ENCODE measurements around the gene SAC3D1. TPM values are rescaled to one million over a fixed set of nuclear protein-coding genes. Genes with fewer than 3 reads are reported as not detected.

Gene SAC3D1
- total and polyA plus RNA-seq, 8 donors = 8.9 to 15.4 (median 12.5) TPM

DNA sequence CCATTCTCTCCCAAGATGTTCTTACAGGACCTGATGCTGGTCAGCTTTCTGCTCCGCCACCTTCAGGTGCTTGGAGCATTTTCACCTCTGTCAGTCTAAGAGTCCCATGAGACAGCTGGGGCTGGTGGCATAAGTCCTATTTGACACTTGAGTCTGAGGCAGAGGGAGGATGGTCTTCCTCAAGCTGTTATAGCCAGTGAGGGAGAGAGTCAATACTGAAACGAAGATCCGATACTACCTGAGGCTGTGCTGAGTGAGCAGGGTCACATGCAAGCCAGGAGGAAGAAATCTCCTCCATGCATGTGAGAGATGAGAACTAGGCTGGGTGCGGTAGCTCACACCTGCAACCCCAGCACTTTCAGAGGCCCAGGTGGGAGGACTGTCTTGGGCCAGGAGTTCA, 48.6 kb downstream of the SAC3D1 start:
- H3K9me3 ChIP-seq = no peaks in the 10 kb centered on the region
- no peak overlapping the region for H3K4me3 ChIP-seq
- peaks cover 9 to 16% of the 10 kb centered on the region in 2 donors for H3K4me1 ChIP-seq
- no peaks in the 10 kb centered on the region for H3K27me3 ChIP-seq
- H3K36me3 ChIP-seq = peaks cover 0 to 52% of the 10 kb centered on the region in 2 donors
- H3K27ac ChIP-seq = no peak overlapping the region
- ATAC-seq = no peak
- TF ChIP-seq, protein P1, sequence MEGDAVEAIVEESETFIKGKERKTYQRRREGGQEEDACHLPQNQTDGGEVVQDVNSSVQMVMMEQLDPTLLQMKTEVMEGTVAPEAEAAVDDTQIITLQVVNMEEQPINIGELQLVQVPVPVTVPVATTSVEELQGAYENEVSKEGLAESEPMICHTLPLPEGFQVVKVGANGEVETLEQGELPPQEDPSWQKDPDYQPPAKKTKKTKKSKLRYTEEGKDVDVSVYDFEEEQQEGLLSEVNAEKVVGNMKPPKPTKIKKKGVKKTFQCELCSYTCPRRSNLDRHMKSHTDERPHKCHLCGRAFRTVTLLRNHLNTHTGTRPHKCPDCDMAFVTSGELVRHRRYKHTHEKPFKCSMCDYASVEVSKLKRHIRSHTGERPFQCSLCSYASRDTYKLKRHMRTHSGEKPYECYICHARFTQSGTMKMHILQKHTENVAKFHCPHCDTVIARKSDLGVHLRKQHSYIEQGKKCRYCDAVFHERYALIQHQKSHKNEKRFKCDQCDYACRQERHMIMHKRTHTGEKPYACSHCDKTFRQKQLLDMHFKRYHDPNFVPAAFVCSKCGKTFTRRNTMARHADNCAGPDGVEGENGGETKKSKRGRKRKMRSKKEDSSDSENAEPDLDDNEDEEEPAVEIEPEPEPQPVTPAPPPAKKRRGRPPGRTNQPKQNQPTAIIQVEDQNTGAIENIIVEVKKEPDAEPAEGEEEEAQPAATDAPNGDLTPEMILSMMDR (IDR thresholded peaks at IDR 0.05) = no peak
- DNase-seq = no peak
- intact Hi-C loops (cut with DNase I) = no loop called here

DNA sequence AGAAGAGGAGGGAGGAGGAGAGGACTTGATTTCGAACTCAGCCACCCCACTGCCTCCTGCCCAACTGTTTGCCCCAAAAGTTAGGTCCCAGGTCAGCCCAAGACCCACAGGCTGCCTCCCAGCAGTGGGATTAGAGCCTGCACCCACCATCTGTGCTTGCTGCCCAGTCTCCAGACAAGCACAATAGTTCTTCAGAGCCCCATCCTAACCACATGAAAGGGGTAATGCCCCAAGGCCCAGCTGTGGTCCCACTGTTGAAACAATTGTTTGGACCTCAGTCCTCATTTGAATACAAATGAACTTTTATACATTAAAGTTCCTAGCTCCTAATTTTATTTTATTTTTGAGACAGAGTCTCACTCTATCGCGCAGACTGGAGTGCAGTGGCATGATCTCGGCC, 49.6 kb downstream of the SAC3D1 start:
- H3K4me1 ChIP-seq = peaks cover under 1 to 8% of the 10 kb centered on the region in 2 donors
- ATAC-seq = no peak

More for the DNA sequence above, 49.6 kb downstream of the SAC3D1 start:
- intact Hi-C loops (cut with DNase I) = no loop called here
- no peak for DNase-seq
- H3K4me3 ChIP-seq = no peak overlapping the region
- H3K27ac ChIP-seq = no peak overlapping the region
- no peaks in the 10 kb centered on the region for H3K9me3 ChIP-seq
- no peaks in the 10 kb centered on the region for H3K27me3 ChIP-seq
- peaks cover 0 to 46% of the 10 kb centered on the region in 2 donors for H3K36me3 ChIP-seq
- TF ChIP-seq, protein P1 (IDR thresholded peaks at IDR 0.05) = no peak

Small RNA genes lying within 50 kb of the gene (microRNA-seq; reads per million reads assigned to microRNA genes)
- gene MIR6879 = 0.41 to 1.0 reads per million in 2 donors

Other genes starting within 250 kb of the SAC3D1 start
- gene MAP4K2, start 238.0 kb upstream of the SAC3D1 start, total RNA-seq = 10 to 100 TPM; 19.3 to 23.2 TPM
- 10 to 100 TPM; 42.3 to 48.2 (median 46.6) TPM for gene MAP4K2, start 238.0 kb upstream of the SAC3D1 start, polyA plus RNA-seq (ENCODE audit: insufficient read length in 6 of 6)
- gene MEN1, start 230.7 kb upstream of the SAC3D1 start, total RNA-seq = 10 to 100 TPM; 26.9 to 29.3 TPM
- gene MEN1, start 230.7 kb upstream of the SAC3D1 start, polyA plus RNA-seq (ENCODE audit: insufficient read length in 6 of 6) = 10 to 100 TPM; 33.0 to 46.5 (median 38.9) TPM
- gene CDC42BPG, start 196.6 kb upstream of the SAC3D1 start, total RNA-seq = 10 to 100 TPM; 18.0 to 25.9 TPM
- 10 to 100 TPM in 1 of 6 donors, 1 to 10 TPM in 5; 6.8 to 10.3 (median 8.6) TPM for gene CDC42BPG, start 196.6 kb upstream of the SAC3D1 start, polyA plus RNA-seq (ENCODE audit: insufficient read length in 6 of 6)
- gene EHD1, start 162.6 kb upstream of the SAC3D1 start, total RNA-seq = 100 to 1,000 TPM in 1 of 2 donors, 10 to 100 TPM in 1; 73.0 to 153 TPM
- gene EHD1, start 162.6 kb upstream of the SAC3D1 start, polyA plus RNA-seq (ENCODE audit: insufficient read length in 6 of 6) = 10 to 100 TPM; 44.7 to 63.8 (median 52.9) TPM
- gene ATG2A, start 124.0 kb upstream of the SAC3D1 start, total RNA-seq = 10 to 100 TPM; 21.9 to 23.5 TPM
- 10 to 100 TPM; 14.2 to 21.1 (median 17.5) TPM for gene ATG2A, start 124.0 kb upstream of the SAC3D1 start, polyA plus RNA-seq (ENCODE audit: insufficient read length in 6 of 6)
- 10 to 100 TPM; 24.4 to 29.9 TPM for gene PPP2R5B, start 116.5 kb upstream of the SAC3D1 start, total RNA-seq
- 10 to 100 TPM; 12.1 to 14.4 (median 13.5) TPM for gene PPP2R5B, start 116.5 kb upstream of the SAC3D1 start, polyA plus RNA-seq (ENCODE audit: insufficient read length in 6 of 6)
- not detected for gene GPHA2, start 105.3 kb upstream of the SAC3D1 start, total RNA-seq
- under 1 TPM in 3 of 6 donors, not detected in 3; 0.25 to 0.60 (median 0.49) TPM for gene GPHA2, start 105.3 kb upstream of the SAC3D1 start, polyA plus RNA-seq (ENCODE audit: insufficient read length in 6 of 6)
- gene MAJIN, start 69.1 kb upstream of the SAC3D1 start, total RNA-seq = not detected
- gene MAJIN, start 69.1 kb upstream of the SAC3D1 start, polyA plus RNA-seq (ENCODE audit: insufficient read length in 6 of 6) = under 1 TPM in 2 of 6 donors, not detected in 4; 0.11 to 0.14 TPM
- gene BATF2, start 44.2 kb upstream of the SAC3D1 start, total RNA-seq = 1 to 10 TPM; 3.2 to 8.1 TPM
- gene BATF2, start 44.2 kb upstream of the SAC3D1 start, polyA plus RNA-seq (ENCODE audit: insufficient read length in 6 of 6) = 1 to 10 TPM; 2.6 to 3.7 (median 3.5) TPM
- 10 to 100 TPM; 85.3 to 89.9 TPM for gene ARL2, start 27.1 kb upstream of the SAC3D1 start, total RNA-seq
- gene ARL2, start 27.1 kb upstream of the SAC3D1 start, polyA plus RNA-seq (ENCODE audit: insufficient read length in 6 of 6) = 10 to 100 TPM; 42.2 to 58.3 (median 48.1) TPM
- 10 to 100 TPM; 22.6 to 27.4 TPM for gene SNX15, start 13.8 kb upstream of the SAC3D1 start, total RNA-seq
- gene SNX15, start 13.8 kb upstream of the SAC3D1 start, polyA plus RNA-seq (ENCODE audit: insufficient read length in 6 of 6) = 10 to 100 TPM; 22.0 to 26.3 (median 23.3) TPM
- 10 to 100 TPM in 1 of 2 donors, 1 to 10 TPM in 1; 8.5 to 10.4 TPM for gene NAALADL1, start 17.3 kb downstream of the SAC3D1 start, total RNA-seq
- 10 to 100 TPM; 11.5 to 20.7 (median 15.4) TPM for gene NAALADL1, start 17.3 kb downstream of the SAC3D1 start, polyA plus RNA-seq (ENCODE audit: insufficient read length in 6 of 6)
- gene CDCA5, start 42.8 kb downstream of the SAC3D1 start, total RNA-seq = 10 to 100 TPM in 1 of 2 donors, 1 to 10 TPM in 1; 7.1 to 11.3 TPM
- gene CDCA5, start 42.8 kb downstream of the SAC3D1 start, polyA plus RNA-seq (ENCODE audit: insufficient read length in 6 of 6) = 10 to 100 TPM; 12.7 to 27.9 (median 17.1) TPM
- 10 to 100 TPM; 32.6 to 36.4 TPM for gene ZFPL1, start 43.0 kb downstream of the SAC3D1 start, total RNA-seq
- gene ZFPL1, start 43.0 kb downstream of the SAC3D1 start, polyA plus RNA-seq (ENCODE audit: insufficient read length in 6 of 6) = 10 to 100 TPM; 24.9 to 30.4 (median 27.7) TPM
- gene VPS51, start 55.0 kb downstream of the SAC3D1 start, total RNA-seq = 10 to 100 TPM; 79.4 to 86.8 TPM
- gene VPS51, start 55.0 kb downstream of the SAC3D1 start, polyA plus RNA-seq (ENCODE audit: insufficient read length in 6 of 6) = 100 to 1,000 TPM in 4 of 6 donors, 10 to 100 TPM in 2; 97.2 to 143 (median 118) TPM
- 10 to 100 TPM; 37.1 to 41.0 TPM for gene TM7SF2, start 70.7 kb downstream of the SAC3D1 start, total RNA-seq
- gene TM7SF2, start 70.7 kb downstream of the SAC3D1 start, polyA plus RNA-seq (ENCODE audit: insufficient read length in 6 of 6) = 10 to 100 TPM; 16.1 to 25.5 (median 21.5) TPM
- 10 to 100 TPM in 1 of 2 donors, 1 to 10 TPM in 1; 8.0 to 10.6 TPM for gene ZNHIT2, start 76.5 kb downstream of the SAC3D1 start, total RNA-seq
- 1 to 10 TPM; 3.1 to 6.2 (median 4.9) TPM for gene ZNHIT2, start 76.5 kb downstream of the SAC3D1 start, polyA plus RNA-seq (ENCODE audit: insufficient read length in 6 of 6)
- gene FAU, start 80.9 kb downstream of the SAC3D1 start, total RNA-seq = 100 to 1,000 TPM; 621 to 685 TPM
- gene FAU, start 80.9 kb downstream of the SAC3D1 start, polyA plus RNA-seq (ENCODE audit: insufficient read length in 6 of 6) = 1,000 to 10,000 TPM in 1 of 6 donors, 100 to 1,000 TPM in 5; 705 to 1,036 (median 867) TPM
- gene MRPL49, start 81.1 kb downstream of the SAC3D1 start, total RNA-seq = 10 to 100 TPM; 46.8 to 47.2 TPM
- 10 to 100 TPM; 39.3 to 44.4 (median 41.9) TPM for gene MRPL49, start 81.1 kb downstream of the SAC3D1 start, polyA plus RNA-seq (ENCODE audit: insufficient read length in 6 of 6)
- 10 to 100 TPM; 63.5 to 74.5 TPM for gene SYVN1, start 93.3 kb downstream of the SAC3D1 start, total RNA-seq
- 10 to 100 TPM; 37.2 to 53.4 (median 45.2) TPM for gene SYVN1, start 93.3 kb downstream of the SAC3D1 start, polyA plus RNA-seq (ENCODE audit: insufficient read length in 6 of 6)
- gene SPDYC, start 129.0 kb downstream of the SAC3D1 start, total RNA-seq = not detected
- gene SPDYC, start 129.0 kb downstream of the SAC3D1 start, polyA plus RNA-seq (ENCODE audit: insufficient read length in 6 of 6) = not detected
- gene CAPN1, start 140.7 kb downstream of the SAC3D1 start, total RNA-seq = 100 to 1,000 TPM; 232 to 248 TPM
- gene CAPN1, start 140.7 kb downstream of the SAC3D1 start, polyA plus RNA-seq (ENCODE audit: insufficient read length in 6 of 6) = 100 to 1,000 TPM in 1 of 6 donors, 10 to 100 TPM in 5; 80.5 to 100 (median 86.0) TPM
- gene POLA2, start 220.8 kb downstream of the SAC3D1 start, total RNA-seq = 10 to 100 TPM in 1 of 2 donors, 1 to 10 TPM in 1; 9.4 to 19.2 TPM
- 10 to 100 TPM; 19.3 to 30.2 (median 22.7) TPM for gene POLA2, start 220.8 kb downstream of the SAC3D1 start, polyA plus RNA-seq (ENCODE audit: insufficient read length in 6 of 6)

All from left lung (tissue), 10 donors.